GM20000 (cell line): Measurements from ENCODE around the gene CSF2.

Experiments
- DNase-seq: peaks from one replicate; pipeline ENCODE4 v3.0.0; 2012; ENCODE audit warnings: low spot score
- CTCF ChIP-seq: IDR thresholded peaks from 2 replicates; pipeline ENCODE4 v1.5.1; 2012; ENCODE audit warnings: mild to moderate bottlenecking, control low read depth; ENCODE audit errors: extremely low read depth, missing control alignments

The CSF2 gene

GRCh38 chr5:132082329-132083023, 8.9 kb downstream of the CSF2 start:
- DNase-seq, result no peak
- no peak for TF ChIP-seq CTCF

DNA sequence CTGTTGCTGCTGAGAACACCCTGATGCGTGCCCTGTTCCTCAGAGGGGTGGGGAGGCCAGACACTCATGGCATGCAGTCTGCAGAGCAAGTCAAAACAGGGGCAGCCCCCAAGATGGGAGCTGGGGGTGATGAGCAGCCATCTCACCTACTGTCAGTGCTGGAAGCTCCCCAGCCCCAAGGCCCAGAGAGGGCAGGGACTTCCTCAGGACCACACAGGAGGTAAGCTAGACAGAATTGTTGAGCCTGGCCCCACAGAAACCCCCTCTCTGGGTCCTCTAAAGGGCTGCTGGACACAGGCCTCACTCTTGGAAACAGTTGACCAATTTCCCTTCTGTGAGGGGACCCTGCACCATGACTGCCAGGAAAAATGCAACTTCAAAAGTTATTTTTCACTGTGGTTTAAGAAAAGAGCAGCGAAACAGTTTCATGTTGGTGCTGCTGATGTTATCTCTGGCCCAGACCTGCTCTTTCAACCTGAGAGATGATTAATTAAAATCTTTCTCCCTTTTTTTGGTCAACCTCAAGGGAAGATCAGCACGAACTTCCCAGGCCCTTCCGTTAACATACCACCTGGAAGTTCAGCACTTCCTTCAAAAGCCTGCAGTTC, 9.6 kb downstream of the CSF2 start:
- no peak for DNase-seq

GRCh38 chr5:132085686-132086085, 12.1 kb downstream of the CSF2 start:
- no peak for TF ChIP-seq CTCF
- no peak for DNase-seq

More for the DNA sequence above, 9.6 kb downstream of the CSF2 start:
- no peak for TF ChIP-seq CTCF

DNA sequence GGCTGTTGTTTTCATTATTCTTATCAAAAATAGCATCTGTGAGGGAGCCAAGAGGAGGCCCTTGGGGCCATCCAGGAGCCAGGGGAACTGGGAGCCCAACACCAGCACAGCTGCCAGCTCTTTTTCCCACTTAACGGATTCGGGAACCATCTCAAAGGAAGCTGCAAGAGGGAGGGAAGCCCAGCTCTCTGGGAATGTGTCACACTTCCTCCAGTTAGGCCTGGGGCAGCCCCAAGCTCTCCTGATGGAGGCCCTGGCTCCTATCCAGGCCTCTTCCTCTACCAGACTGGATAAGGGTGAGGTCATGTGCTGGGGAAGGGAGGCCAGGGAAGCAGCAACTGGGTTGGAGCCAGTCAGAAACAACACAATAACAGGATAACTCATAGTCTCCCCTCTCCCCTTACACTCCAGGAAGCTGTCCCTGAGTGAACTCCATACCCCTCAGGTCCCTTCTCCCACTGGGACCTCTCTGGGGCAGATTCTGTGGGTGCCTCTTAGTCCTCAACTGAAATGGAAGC, 12.7 kb downstream of the CSF2 start:
- TF ChIP-seq CTCF, result no peak
- no peak for DNase-seq

GRCh38 chr5:132087176-132087575, 13.6 kb downstream of the CSF2 start:
- DNase-seq, result no peak
- no peak for TF ChIP-seq CTCF

GRCh38 chr5:132087661-132088060, 14.1 kb downstream of the CSF2 start:
- no peak for TF ChIP-seq CTCF
- DNase-seq, result no peak

DNA sequence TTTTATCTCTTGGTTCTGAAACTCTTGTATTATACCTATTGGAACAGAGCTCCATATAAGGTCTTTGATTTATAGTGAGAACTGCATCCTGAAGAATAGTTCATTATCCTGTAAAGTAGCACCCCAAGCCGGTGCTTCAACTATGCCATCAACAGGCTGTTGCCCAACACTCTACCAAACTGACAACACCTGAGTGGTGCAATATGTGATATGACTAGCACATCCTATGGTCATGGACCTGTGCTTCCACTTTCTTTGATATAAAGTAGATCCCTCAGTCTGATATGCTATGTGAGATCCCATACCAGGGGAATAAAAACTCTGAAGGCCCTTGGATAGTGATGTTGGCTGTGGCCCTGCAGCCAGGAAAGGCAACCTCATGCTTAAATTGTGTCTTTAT, 15.8 kb downstream of the CSF2 start:
- DNase-seq, result no peak
- TF ChIP-seq CTCF, result no peak
